AG09309 (cell line): ENCODE results near the gene FXYD6.
"Not testable (repeated sequence)": the region's sequence is repeated elsewhere in the genome, so short reads cannot be mapped to it uniquely, and the experiment has no call there.

Experiments used
- DNase-seq: peaks from one replicate; pipeline ENCODE4 v3.0.0-alpha.2; 2010; ENCODE audit warnings: low read depth
- H3K4me3 ChIP-seq: 2 replicates; pipeline ENCODE4 v1.5.1; 2011; ENCODE audit warnings: mild to moderate bottlenecking, low read depth, low read length, moderate library complexity; ENCODE audit not compliant: control insufficient read depth
- TF ChIP-seq, protein P1 (sequence below): IDR thresholded peaks from 2 replicates; pipeline ENCODE4 v1.5.1; 2011; ENCODE audit warnings: mild to moderate bottlenecking, low read depth, low read length, inconsistent platforms; ENCODE audit not compliant: insufficient read depth, control insufficient read depth; ENCODE audit errors: missing control alignments

FXYD6 gene, protein sequence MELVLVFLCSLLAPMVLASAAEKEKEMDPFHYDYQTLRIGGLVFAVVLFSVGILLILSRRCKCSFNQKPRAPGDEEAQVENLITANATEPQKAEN

DNA sequence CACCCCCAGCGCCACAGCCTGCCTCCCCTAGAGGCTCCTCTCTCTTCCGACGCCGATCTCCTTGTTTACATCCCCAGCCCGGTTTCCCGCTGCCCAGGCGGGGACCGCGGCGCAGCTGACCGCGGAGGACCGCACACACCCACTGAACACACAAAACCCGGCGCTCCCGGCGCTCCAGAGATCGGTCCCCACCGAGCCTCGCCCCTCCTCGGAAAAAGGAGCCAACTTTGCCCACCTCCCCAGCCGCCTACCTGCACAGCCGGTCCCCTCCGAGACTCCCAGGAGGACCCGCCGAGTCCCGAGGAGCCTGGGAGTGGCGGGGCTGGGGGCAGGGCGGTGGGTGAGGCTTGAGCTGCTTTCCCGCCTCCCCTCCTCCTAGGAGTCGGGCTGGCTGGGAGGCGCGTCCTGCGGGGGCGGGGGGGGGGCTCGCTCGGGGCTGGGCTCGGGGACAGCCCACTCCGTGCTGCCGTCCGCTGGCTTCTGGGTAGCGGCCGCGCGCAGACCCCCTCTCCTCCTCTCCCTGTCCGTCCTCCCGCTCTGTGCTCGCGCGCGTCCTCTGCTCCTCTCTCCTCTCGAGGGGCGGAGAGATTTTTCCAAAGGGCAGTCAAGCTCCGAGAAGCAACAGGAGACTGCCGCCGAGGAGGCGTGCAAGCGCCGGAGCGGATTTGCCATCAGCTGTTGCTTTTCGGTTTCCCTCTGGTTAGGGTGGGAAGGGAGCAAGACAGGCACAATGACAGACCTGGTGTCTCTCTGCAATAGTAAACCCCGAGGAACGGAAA, at the start of gene FXYD6:
Gene FXYD6 (minus strand): TSS at position 318 of the 779 bp plus-strand sequence. CDS start 33,882 bp downstream, outside the sequence.
- no peak within 1 kb of the TSS for H3K4me3 ChIP-seq
- DNase-seq: no peak
- TF ChIP-seq, protein P1, sequence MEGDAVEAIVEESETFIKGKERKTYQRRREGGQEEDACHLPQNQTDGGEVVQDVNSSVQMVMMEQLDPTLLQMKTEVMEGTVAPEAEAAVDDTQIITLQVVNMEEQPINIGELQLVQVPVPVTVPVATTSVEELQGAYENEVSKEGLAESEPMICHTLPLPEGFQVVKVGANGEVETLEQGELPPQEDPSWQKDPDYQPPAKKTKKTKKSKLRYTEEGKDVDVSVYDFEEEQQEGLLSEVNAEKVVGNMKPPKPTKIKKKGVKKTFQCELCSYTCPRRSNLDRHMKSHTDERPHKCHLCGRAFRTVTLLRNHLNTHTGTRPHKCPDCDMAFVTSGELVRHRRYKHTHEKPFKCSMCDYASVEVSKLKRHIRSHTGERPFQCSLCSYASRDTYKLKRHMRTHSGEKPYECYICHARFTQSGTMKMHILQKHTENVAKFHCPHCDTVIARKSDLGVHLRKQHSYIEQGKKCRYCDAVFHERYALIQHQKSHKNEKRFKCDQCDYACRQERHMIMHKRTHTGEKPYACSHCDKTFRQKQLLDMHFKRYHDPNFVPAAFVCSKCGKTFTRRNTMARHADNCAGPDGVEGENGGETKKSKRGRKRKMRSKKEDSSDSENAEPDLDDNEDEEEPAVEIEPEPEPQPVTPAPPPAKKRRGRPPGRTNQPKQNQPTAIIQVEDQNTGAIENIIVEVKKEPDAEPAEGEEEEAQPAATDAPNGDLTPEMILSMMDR: no peak

DNA sequence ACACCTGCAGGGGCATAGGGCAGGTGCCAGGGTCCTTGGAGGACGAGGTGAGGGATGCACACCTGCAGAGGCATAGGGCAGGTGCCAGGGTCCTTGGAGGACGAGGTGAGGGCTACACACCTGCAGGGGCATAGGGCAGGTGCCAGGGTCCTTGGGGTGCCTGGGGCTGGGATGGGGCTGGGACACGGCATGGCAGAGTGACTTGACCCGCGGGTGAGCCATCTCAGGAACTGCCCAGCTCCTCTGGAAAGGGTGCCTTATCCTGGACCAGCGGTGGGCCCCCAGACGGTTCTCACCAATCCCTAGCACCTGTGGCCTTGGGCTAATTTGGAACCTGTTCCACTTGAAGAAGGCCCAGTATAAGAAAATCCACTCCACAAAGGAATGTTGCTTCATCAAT, 49.7 kb upstream of the FXYD6 start:
- not testable (repeated sequence) for DNase-seq, H3K4me3 ChIP-seq

DNA sequence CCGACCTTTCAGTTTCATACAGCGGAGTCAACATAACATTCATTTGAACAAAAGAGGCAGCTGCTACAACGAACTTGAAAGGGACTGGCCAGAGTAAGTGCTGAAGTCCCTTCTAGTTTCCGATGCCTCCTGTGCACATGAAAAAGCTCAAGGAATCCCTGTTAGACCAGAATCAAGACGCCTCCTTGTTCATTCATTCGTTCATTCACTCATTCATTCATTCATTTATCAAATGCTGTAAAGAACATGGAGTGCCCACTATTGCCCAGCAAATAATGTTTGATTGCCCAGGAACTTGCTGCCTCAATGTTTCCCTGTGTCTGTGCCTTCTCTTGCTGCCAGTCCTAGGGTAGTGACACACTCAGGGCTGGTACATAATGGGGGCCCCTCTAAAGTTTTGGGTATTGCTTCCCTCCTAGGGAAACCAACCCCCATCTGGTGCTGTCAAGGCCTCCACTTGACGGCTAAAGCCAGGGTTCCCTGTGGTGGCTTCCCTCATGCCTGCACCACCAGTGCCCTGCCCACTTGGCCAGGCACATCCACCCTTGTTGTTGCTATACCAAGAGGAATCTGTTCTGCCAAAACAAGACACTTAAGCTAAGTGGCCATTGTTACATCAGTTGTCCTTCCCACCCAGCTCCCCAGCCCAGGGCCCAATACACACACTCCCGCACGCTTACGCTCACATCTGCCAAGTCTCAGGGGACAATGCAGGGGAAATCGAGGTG, 48.9 kb upstream of the FXYD6 start:
- no peak for DNase-seq
- TF ChIP-seq, protein P1: no peak
- no peak overlapping the region for H3K4me3 ChIP-seq

DNA sequence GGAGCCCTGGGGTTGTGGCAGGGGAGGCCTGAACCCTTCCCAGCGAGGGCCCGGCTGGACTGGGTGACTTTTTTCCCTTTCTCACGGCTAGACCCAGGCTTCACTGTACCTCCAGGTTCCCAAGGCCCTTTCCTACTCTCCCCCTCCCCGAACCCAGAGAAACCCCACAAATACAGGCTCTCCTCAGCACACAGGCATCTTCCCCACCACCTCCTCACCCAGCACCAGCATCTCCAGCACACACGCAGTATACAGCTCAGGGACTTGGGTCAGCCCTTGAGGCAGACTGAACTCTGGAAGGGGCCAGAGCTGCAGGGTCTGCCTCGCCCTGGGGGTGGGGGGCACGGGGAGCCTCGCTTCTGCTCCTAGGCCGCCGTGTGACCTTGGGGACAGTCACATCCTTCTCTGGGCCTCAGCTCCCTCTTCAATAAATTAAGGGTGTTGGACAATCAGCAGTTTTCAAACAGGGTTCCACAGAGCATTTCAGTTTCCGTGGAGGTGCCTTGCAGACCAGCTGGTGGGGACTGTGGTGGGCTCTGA, 48.2 kb upstream of the FXYD6 start:
- TF ChIP-seq, protein P1: no peak
- no peak overlapping the region for H3K4me3 ChIP-seq
- DNase-seq: no peak

DNA sequence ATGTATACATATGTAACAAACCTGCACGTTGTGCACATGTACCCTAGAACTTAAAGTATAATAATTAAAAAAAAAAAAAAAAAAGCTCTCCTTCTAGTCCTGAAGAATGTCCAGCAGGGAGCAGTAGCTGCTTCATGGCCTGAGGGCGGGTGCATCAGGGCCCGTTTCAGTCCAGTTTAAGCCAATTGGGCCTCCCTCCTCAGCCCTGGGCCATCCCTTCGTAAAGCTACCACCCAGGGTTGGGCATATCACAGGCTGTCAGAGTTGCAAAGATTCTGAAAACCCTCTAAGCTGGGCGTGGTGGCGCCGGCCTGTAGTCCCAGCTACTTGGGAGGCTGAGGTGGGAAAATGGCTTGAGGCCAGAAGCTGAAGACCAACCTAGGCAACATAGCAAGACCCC, 47.3 kb upstream of the FXYD6 start:
- no peak overlapping the region for H3K4me3 ChIP-seq
- TF ChIP-seq, protein P1: no peak
- no peak for DNase-seq

DNA sequence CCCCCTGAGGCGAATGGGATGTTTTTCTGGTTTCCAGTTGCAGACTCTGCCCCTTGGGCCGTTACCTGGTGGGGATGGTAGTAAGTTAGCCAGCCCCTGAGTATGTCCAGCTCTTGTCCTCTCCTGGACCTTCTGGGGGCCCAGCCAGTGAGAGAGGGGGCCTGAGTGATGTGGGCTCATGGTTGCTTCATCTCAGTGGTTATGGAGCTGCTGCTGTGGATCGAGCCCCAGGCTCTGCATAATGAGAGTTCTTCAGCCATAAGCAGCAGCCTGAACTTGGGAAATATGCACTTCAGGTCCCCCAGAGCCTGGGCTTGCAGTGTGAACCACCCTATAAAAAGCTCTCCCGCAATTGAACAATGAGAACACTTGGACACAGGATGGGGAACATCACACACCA, 46.8 kb upstream of the FXYD6 start:
- no peak for DNase-seq
- TF ChIP-seq, protein P1: no peak
- no peak overlapping the region for H3K4me3 ChIP-seq

DNA sequence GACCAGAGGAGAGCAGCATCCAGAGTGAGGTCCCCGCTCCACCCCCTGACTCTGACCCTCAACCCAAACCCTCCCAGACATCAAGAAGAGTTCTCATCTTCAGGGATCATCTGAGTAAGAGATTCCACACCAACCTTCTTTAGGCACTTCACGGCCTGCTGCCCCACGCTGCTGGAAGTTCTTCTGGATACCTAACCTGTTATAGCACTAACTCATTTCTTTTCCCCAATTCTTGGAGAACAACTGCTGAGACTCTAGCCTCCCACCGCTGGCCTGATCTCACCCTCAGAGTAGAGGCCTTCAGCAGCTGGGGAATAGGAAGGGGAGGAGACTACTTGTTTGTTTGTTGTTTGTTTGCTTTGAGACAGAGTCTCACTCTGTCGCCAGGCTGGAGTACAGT, 45.4 kb upstream of the FXYD6 start:
- TF ChIP-seq, protein P1: no peak
- DNase-seq: no peak
- H3K4me3 ChIP-seq: no peak overlapping the region
